Measurements from ENCODE around the gene ZNF430. TPM values are rescaled to one million over a fixed set of nuclear protein-coding genes. Genes with fewer than 3 reads are reported as not detected.
A peak's percentile ranks its signal among the peaks of the same experiment; 100 is the strongest.
"Not testable (repeated sequence)": the region's sequence is repeated elsewhere in the genome, so short reads cannot be mapped to it uniquely, and the experiment has no call there.

ZNF430 gene
- total RNA-seq (10 to 100 TPM; 33.2 to 47.3 (median 45.2) TPM), total RNA-seq (43.3 to 95.5 (median 66.0) reads per million in 29 experiments)
- 38.4 TPM for total RNA-seq (2013)

DNA sequence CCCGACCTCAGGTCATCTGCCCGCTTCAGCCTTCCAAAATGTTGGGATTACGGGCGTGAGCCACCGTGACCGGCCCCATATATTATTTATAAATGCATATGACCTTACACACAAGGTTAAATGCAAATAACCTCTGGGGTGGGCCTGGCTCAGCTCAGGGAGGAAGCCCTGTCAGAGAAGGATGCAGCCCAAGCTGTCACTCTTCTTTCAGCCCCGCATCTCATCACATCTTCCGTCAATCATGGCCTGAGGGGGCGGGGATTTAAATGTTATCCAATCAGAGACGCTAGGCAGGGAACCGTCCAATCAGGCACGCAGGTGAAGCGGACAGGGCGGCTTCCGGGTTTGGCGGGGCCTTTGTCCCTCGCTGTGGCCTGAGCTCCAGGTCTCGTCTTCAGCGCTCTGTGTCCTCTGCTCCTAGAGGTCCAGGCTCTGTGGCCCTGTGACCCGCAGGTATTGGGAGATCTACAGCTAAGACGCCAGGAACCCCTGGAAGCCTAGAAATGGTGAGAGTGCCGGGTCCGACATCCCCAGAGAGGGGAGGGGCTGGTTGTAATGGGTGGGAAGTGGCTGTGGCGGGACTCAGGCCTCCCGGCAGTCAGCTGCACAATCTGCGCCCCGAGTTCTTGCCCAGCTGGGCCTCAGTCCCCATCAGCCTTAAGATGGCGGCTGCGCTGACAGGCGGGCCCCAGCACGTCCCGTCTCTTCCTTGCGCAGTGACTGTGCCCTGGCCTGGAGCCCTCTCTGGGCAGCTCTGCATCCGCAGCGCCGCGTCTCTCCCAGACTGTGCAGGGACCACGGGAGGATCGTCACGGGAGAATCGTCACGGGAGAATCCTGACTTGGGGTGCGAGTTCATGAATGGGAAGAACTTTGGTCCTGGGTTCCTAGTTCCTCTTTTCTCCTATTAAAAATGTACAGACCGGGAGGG lies at the start of gene ZNF430:
Gene ZNF430 (plus strand): TSS at position 360 of the 930 bp plus-strand sequence. CDS start 144 bp downstream, at position 504.
- no peaks in the 10 kb centered on the region for H3K27me3 ChIP-seq (replicated peaks in 1 of 2; ENCODE audit: control insufficient read depth in 2 of 2, extremely low read depth in 1 of 2, insufficient read depth in 2 of 2, low read length in 1 of 2)
- no peaks in the 10 kb centered on the region for H3K27me3 Mint-ChIP-seq
- peaks cover 24% of the 10 kb centered on the region for H3K36me3 Mint-ChIP-seq
- H3K4me1 ChIP-seq (ENCODE audit: control insufficient read depth in 1 of 2, extremely low read depth in 1 of 2, insufficient read depth in 2 of 2, low read length in 2 of 2): peaks cover 11 to 20% of the 10 kb centered on the region in 2 experiments
- peak within 1 kb of the TSS; percentile 85 to 90 for H3K4me3 ChIP-seq (ENCODE audit: control insufficient read depth in 1 of 2, extremely low read depth in 1 of 2, low read length in 1 of 2)
- H3K9me3 Mint-ChIP-seq: no peaks in the 10 kb centered on the region
- peaks cover 44 to 54% (median 51%) of the 10 kb centered on the region in 3 donors for H3K4me1 Mint-ChIP-seq
- peak; percentile 96 to 97 (median 96) for ATAC-seq (replicated peaks in 1 of 4)
- POLR2A ChIA-PET: interaction anchor here in 1 of 2 donors (0.5 to 1.4 kb wide), 7 partner anchors 17 to 815 kb away, joined by 3 to 15 read pairs (median 5); partner anchors contain the start of genes ZNF43, ZNF66 and ZNF737
- CTCF ChIA-PET: interaction anchor here in 1 of 2 donors (1.1 kb wide), 1 partner anchor 21 kb away, joined by 5 read pairs; no protein-coding TSS in a partner anchor
- H3K36me3 ChIP-seq (ENCODE audit: control insufficient read depth in 2 of 2, extremely low read depth in 1 of 2, insufficient read depth in 1 of 2, low read length in 1 of 2): peaks cover 0 to 18% of the 10 kb centered on the region in 2 donors
- H3K27ac Mint-ChIP-seq: peak within 1 kb of the TSS; percentile 99 to 100
- peak; percentile 83 to 96 (median 93) for DNase-seq
- H3K4me3 Mint-ChIP-seq: peak within 1 kb of the TSS; percentile 100
- H3K9me3 ChIP-seq: no peaks in the 10 kb centered on the region
- H3K27ac ChIP-seq (ENCODE audit: low read length): peak within 1 kb of the TSS; percentile 97
- 2% methylated on average over 23 of the region's 44 CpGs for WGBS (ENCODE audit: insufficient coverage)

DNA sequence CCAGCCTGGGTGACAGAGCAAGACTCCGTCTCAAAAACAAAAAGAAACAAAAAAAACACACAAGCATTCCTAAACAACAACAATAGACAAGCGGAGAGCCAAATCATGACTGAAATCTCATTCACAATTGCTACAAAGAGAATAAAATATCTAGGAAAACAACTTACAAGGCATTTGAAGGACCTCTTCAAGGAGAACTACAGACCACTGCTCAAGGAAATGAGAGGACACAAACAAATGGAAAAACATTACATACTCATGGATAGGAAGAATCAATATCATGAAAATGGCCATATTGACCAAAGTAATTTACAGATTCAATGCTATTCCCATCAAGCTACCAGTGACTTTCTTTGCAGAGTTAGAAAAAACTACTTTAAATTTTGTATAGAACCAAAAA lies 27.7 kb upstream of the ZNF430 start:
- H3K4me1 Mint-ChIP-seq; H3K27ac Mint-ChIP-seq; H3K27me3 ChIP-seq (replicated peaks in 1 of 2; ENCODE audit: control insufficient read depth in 2 of 2, extremely low read depth in 1 of 2, insufficient read depth in 2 of 2, low read length in 1 of 2); H3K4me3 ChIP-seq (ENCODE audit: control insufficient read depth in 1 of 2, extremely low read depth in 1 of 2, low read length in 1 of 2); H3K27ac ChIP-seq (ENCODE audit: low read length); POLR2A ChIA-PET; H3K36me3 ChIP-seq (ENCODE audit: control insufficient read depth in 2 of 2, extremely low read depth in 1 of 2, insufficient read depth in 1 of 2, low read length in 1 of 2); CTCF ChIA-PET; DNase-seq; H3K36me3 Mint-ChIP-seq; H3K4me1 ChIP-seq (ENCODE audit: control insufficient read depth in 1 of 2, extremely low read depth in 1 of 2, insufficient read depth in 2 of 2, low read length in 2 of 2); H3K9me3 ChIP-seq; H3K27me3 Mint-ChIP-seq; ATAC-seq (replicated peaks in 1 of 4); H3K4me3 Mint-ChIP-seq: not testable (repeated sequence)
- peaks cover 21 to 35% (median 22%) of the 10 kb centered on the region in 3 donors for H3K9me3 Mint-ChIP-seq
- WGBS (ENCODE audit: insufficient coverage): 100% methylated on average over 1 of the region's 2 CpGs

DNA sequence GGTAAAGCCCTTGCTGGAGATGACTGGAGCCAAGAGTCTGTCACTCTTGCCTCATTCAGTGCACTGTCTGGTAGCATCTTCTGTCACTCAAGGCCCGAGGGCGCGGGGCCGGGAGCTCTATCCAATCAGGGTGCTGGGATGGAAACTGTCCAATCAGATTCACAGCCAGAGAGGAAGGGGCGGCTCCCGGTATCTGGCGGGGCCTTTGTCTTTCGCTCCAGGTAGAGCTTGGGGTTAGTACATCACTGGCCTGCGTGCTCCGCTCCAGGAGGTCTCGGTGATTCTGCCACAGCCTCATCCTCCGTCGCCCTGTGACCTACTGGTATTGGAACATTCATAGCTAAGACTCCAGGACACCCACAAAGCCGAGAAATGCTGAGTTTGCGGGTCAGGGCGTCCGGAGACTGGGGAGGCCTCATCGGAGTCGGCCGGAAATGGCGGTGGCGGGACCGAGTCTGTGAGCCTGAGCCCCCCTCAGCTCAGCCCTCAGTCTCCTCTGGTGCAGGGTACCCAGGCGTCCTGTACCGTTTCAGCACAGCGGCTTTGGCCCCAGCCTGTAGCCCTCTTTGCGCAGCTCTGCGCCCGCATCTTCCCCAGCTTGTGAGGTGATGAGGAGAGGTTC lies 20.6 kb upstream of the ZNF430 start:
- peaks cover 0 to 6% of the 10 kb centered on the region in 2 experiments for H3K27me3 ChIP-seq (replicated peaks in 1 of 2; ENCODE audit: control insufficient read depth in 2 of 2, extremely low read depth in 1 of 2, insufficient read depth in 2 of 2, low read length in 1 of 2)
- POLR2A ChIA-PET: interaction anchor here (0.6 to 1.3 kb wide), 6 partner anchors 10 to 505 kb away, joined by 3 to 15 read pairs (median 4); partner anchors contain the start of genes ZNF429 (in 1 of the 2), ZNF430 (in 1 of the 2), ZNF431 (in 1 of the 2) and ZNF85 (in 1 of the 2)
- no peak overlapping the region for H3K27ac ChIP-seq (ENCODE audit: low read length)
- no peaks in the 10 kb centered on the region for H3K27me3 Mint-ChIP-seq
- WGBS (ENCODE audit: insufficient coverage): 6% methylated on average over 22 of the region's 29 CpGs
- no peaks in the 10 kb centered on the region for H3K9me3 ChIP-seq
- H3K4me1 Mint-ChIP-seq: peaks cover 5 to 8% (median 7%) of the 10 kb centered on the region in 3 donors
- H3K4me1 ChIP-seq (ENCODE audit: control insufficient read depth in 1 of 2, extremely low read depth in 1 of 2, insufficient read depth in 2 of 2, low read length in 2 of 2): peaks cover 5 to 9% of the 10 kb centered on the region in 2 experiments
- no peaks in the 10 kb centered on the region for H3K9me3 Mint-ChIP-seq
- ATAC-seq (replicated peaks in 1 of 4) (peak; percentile 100), DNase-seq (peak; percentile 56 to 92 (median 86))
- H3K36me3 ChIP-seq (ENCODE audit: control insufficient read depth in 2 of 2, extremely low read depth in 1 of 2, insufficient read depth in 1 of 2, low read length in 1 of 2): no peaks in the 10 kb centered on the region
- H3K4me3 ChIP-seq (ENCODE audit: control insufficient read depth in 1 of 2, extremely low read depth in 1 of 2, low read length in 1 of 2): peak overlapping the region; percentile 40 to 92
- peak overlapping the region; percentile 77 to 85 (median 78) for H3K4me3 Mint-ChIP-seq
- no peak overlapping the region for H3K27ac Mint-ChIP-seq
- CTCF ChIA-PET: interaction anchor here in 1 of 2 donors (0.5 to 1.6 kb wide), 5 partner anchors 20 to 1228 kb away, joined by 3 to 6 read pairs (median 3); partner anchors contain the start of genes ZNF430 and ZNF66
- H3K36me3 Mint-ChIP-seq: no peaks in the 10 kb centered on the region

DNA sequence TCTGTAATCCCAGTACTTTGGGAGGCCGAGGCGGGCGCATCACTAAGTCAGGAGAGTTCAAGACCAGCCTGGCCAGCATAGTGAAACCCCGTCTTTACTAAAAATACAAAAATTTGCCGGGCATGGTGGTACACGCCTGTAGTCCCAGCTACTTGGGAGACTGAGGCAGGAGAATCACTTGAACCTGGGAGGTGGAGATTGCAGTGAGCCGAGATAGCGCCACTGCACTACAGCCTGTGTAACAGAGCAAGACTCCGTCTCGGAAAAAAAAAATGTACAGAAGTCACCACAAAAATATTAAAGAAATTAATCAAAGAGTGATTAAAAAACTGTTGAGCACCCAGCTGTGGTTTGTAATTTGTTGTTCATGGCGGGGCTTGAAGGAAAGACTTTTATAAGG lies 781 bp downstream of the ZNF430 start:
- 25% methylated on average over 2 of the region's 11 CpGs for WGBS (ENCODE audit: insufficient coverage)
- Histone ChIP-seq H3K36me3 (ENCODE audit: control insufficient read depth in 2 of 2, extremely low read depth in 1 of 2, insufficient read depth in 1 of 2, low read length in 1 of 2) (peaks cover 0 to 21% of the 10 kb centered on the region in 2 donors), H3K4me3 (ENCODE audit: control insufficient read depth in 1 of 2, extremely low read depth in 1 of 2, low read length in 1 of 2) (peak overlapping the region; percentile 85 to 90), H3K4me1 (ENCODE audit: control insufficient read depth in 1 of 2, extremely low read depth in 1 of 2, insufficient read depth in 2 of 2, low read length in 2 of 2) (peaks cover 11 to 20% of the 10 kb centered on the region in 2 experiments), H3K27ac (ENCODE audit: low read length) (peak overlapping the region; percentile 97)
- H3K9me3 ChIP-seq; ATAC-seq (replicated peaks in 1 of 4); H3K27me3 ChIP-seq (replicated peaks in 1 of 2; ENCODE audit: control insufficient read depth in 2 of 2, extremely low read depth in 1 of 2, insufficient read depth in 2 of 2, low read length in 1 of 2); CTCF ChIA-PET; DNase-seq; H3K9me3 Mint-ChIP-seq; H3K27me3 Mint-ChIP-seq: not testable (repeated sequence)
- Mint-ChIP-seq H3K36me3 (peaks cover 31% of the 10 kb centered on the region), H3K4me3 (peak overlapping the region; percentile 100), H3K27ac (peak overlapping the region; percentile 99 to 100), H3K4me1 (peaks cover 51 to 61% (median 58%) of the 10 kb centered on the region in 3 donors)
- POLR2A ChIA-PET: interaction anchor here in 1 of 2 donors (0.6 to 1.4 kb wide), 3 partner anchors 22 to 815 kb away, joined by 3 to 15 read pairs (median 10); partner anchors contain the start of gene ZNF43

DNA sequence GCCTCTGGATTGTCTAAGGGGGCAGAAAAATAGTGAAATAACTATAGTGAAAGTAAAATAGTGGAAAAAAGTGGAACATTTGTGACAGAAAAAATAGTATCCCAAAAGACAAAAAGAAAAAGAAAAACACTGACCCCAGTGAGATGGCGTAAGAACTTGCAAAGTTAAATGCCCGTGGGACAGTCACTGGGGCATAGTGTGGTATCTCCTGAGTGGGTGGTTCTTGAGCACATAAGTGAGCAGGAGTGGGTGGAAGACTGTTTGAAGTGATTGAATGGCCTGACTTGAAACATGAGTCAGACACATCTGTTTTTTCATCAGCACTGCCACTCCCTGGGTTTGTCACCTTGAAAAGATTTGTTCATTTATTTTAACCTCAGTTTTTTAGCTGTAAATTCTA lies 2.5 kb downstream of the ZNF430 start:
- peak overlapping the region; percentile 100 for H3K4me3 Mint-ChIP-seq
- Histone ChIP-seq H3K27me3 (replicated peaks in 1 of 2; ENCODE audit: control insufficient read depth in 2 of 2, extremely low read depth in 1 of 2, insufficient read depth in 2 of 2, low read length in 1 of 2) (no peaks in the 10 kb centered on the region), H3K4me1 (ENCODE audit: control insufficient read depth in 1 of 2, extremely low read depth in 1 of 2, insufficient read depth in 2 of 2, low read length in 2 of 2) (peaks cover 11 to 25% of the 10 kb centered on the region in 2 experiments), H3K27ac (ENCODE audit: low read length) (no peak overlapping the region), H3K9me3 (no peaks in the 10 kb centered on the region), H3K36me3 (ENCODE audit: control insufficient read depth in 2 of 2, extremely low read depth in 1 of 2, insufficient read depth in 1 of 2, low read length in 1 of 2) (peaks cover 0 to 29% of the 10 kb centered on the region in 2 donors), H3K4me3 (ENCODE audit: control insufficient read depth in 1 of 2, extremely low read depth in 1 of 2, low read length in 1 of 2) (no peak overlapping the region)
- peak overlapping the region; percentile 83 to 84 for H3K27ac Mint-ChIP-seq
- peaks cover 69 to 77% (median 76%) of the 10 kb centered on the region in 3 donors for H3K4me1 Mint-ChIP-seq
- no peaks in the 10 kb centered on the region for H3K9me3 Mint-ChIP-seq
- POLR2A ChIA-PET: interaction anchor here in 1 of 2 donors (0.5 kb wide), 1 partner anchor 159 kb away, joined by 3 read pairs; no protein-coding TSS in a partner anchor
- no peaks in the 10 kb centered on the region for H3K27me3 Mint-ChIP-seq
- WGBS (ENCODE audit: insufficient coverage): 40% methylated on average over 2 of the region's 2 CpGs
- DNase-seq (peak in 1 of 35 experiments; percentile 14), ATAC-seq (replicated peaks in 1 of 4) (no peak)
- peaks cover 46% of the 10 kb centered on the region for H3K36me3 Mint-ChIP-seq
- CTCF ChIA-PET: no interaction called here
